Fibroblast of peridontal ligament (primary cell): ENCODE measurements around the gene PDE10A.

Experiments used
- DNase-seq: peaks from one replicate; pipeline ENCODE4 v3.0.0-alpha.2; 2010; ENCODE audit errors: extremely low read depth

Gene PDE10A

GRCh38 chr6:165662749-165663376 is at the start of gene PDE10A:
Gene PDE10A, minus strand, starts transcription at chr6:165663241. Its CDS starts 430 bp downstream, at chr6:165662811.
- no peak for DNase-seq

- no peak for DNase-seq
Measured at GRCh38 chr6:165708985-165709576, 46.0 kb upstream of the PDE10A start.

- no peak for DNase-seq
Measured at GRCh38 chr6:165707067-165707853, 44.2 kb upstream of the PDE10A start.

GRCh38 chr6:165705941-165706340 is 42.9 kb upstream of the PDE10A start:
- no peak for DNase-seq

GRCh38 chr6:165704045-165704748 is 41.2 kb upstream of the PDE10A start:
- DNase-seq: no peak

- no peak for DNase-seq
Measured at GRCh38 chr6:165702669-165703068, 39.6 kb upstream of the PDE10A start.

- DNase-seq: no peak
Measured at GRCh38 chr6:165701564-165702354, 38.7 kb upstream of the PDE10A start.

GRCh38 chr6:165701005-165701404 is 38.0 kb upstream of the PDE10A start:
- DNase-seq: no peak

GRCh38 chr6:165698868-165699267 is 35.8 kb upstream of the PDE10A start:
- DNase-seq: no peak

- DNase-seq: no peak
Measured at GRCh38 chr6:165697171-165697570, 34.1 kb upstream of the PDE10A start.

- no peak for DNase-seq
Measured at GRCh38 chr6:165695722-165696515, 32.9 kb upstream of the PDE10A start.

- DNase-seq: no peak
Measured at GRCh38 chr6:165694296-165694695, 31.3 kb upstream of the PDE10A start.

GRCh38 chr6:165692106-165692653 is 29.1 kb upstream of the PDE10A start:
- no peak for DNase-seq

- no peak for DNase-seq
Measured at GRCh38 chr6:165689699-165690098, 26.7 kb upstream of the PDE10A start.

- DNase-seq: no peak
Measured at GRCh38 chr6:165686596-165687365, 23.7 kb upstream of the PDE10A start.

GRCh38 chr6:165685302-165685701 is 22.3 kb upstream of the PDE10A start:
- DNase-seq: no peak

GRCh38 chr6:165684333-165684732 is 21.3 kb upstream of the PDE10A start:
- no peak for DNase-seq

GRCh38 chr6:165680975-165681374 is 17.9 kb upstream of the PDE10A start:
- no peak for DNase-seq

- DNase-seq: no peak
Measured at GRCh38 chr6:165679326-165679725, 16.3 kb upstream of the PDE10A start.

- DNase-seq: no peak
Measured at GRCh38 chr6:165678904-165679303, 15.9 kb upstream of the PDE10A start.
